H1 (cell line): ENCODE measurements around the gene IFI30. TPM values are rescaled to one million over a fixed set of nuclear protein-coding genes. Genes with fewer than 3 reads are reported as not detected.

Experiments
- E2F6 ChIP-seq: IDR thresholded peaks from 2 replicates; pipeline ENCODE4 v1.6.1; 2012; ENCODE audit warnings: inconsistent platforms
- JUND ChIP-seq: IDR thresholded peaks from 2 replicates; pipeline ENCODE4 v1.6.1; 2011; ENCODE audit warnings: mild to moderate bottlenecking, improper control_type of control experiment, low read length
- RXRA ChIP-seq: IDR thresholded peaks from 2 replicates; pipeline ENCODE4 v1.6.1; 2011; ENCODE audit warnings: low read depth, mild to moderate bottlenecking, low read length, moderate library complexity; ENCODE audit not compliant: insufficient read depth
- TCF12 ChIP-seq: IDR thresholded peaks from 2 replicates; pipeline ENCODE4 v1.6.1; 2011; ENCODE audit warnings: low read depth, mild to moderate bottlenecking, low read length
- polyA plus RNA-seq, 7 experiments: library from polyadenylated mRNA; depleted of rRNA in 3 of 7; stranded (reverse) in 5 of 7; unstranded in 2 of 7; fragments of >200 nt in 5 of 7; fragments of 200-250 nt in 2 of 7; gene quantifications; 1 replicate in 5 of 7; 2 replicates in 1 of 7; 4 replicates in 1 of 7; pipeline versions ENCODE4 v1.2.1 to v1.2.3, GENCODE V29; 2011 to 2013; ENCODE audit warnings: missing spikeins in 2 of 7, mixed read lengths in 2 of 7
- total RNA-seq: library from RNA; stranded (reverse); fragmentation: NEBNext Ultra II Directional; extraction: Animal tissue kit (Norgen Biotek cat#: 25700); gene quantifications from 2 replicates; pipeline ENCODE4 v1.2.1, GENCODE V29; 2021

IFI30 gene
- total and polyA plus RNA-seq, 2 of the 8 experiments (the other 6 are each of a cell fraction or from before 2014, with no cell fraction given) = 28.9 to 62.4 TPM

DNA sequence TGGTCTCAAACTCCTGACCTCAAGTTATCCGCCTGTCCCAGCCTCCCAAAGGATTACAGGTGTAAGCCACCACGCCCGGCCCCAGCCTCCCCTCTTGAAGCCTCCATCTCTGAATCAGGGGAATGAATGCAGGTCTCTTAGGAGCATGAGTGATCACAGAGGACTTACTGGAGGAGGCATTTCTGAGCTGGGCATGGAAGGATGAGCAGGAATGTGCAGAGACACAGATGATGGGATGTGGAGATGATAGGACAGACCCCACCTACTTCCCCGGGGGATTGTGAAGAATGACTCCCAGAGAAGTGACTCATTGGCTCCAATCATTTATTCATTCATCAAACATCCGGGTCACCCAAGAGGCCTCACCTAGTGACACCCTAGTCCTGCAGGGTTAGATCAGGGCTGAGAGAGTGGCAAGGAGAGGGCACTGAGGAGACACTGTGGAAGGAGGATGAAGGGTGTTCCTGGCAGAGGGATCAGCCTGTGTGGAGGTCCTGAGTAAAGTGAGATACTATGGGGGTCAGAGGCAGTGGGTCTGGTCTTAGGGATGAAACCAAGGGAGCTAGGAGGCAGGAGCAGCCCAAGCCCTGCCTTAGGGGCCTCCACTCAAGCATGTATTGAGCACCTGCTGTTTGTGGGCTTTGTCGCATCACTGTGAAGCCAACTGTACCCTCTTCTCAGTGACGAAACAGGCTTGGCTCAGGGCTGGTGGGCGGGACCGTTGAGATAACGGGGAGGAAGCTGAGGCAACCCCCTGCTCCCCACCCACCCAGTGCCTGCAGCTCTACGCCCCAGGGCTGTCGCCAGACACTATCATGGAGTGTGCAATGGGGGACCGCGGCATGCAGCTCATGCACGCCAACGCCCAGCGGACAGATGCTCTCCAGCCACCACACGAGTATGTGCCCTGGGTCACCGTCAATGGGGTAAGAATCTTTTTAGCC lies 3.0 kb downstream of the IFI30 start (continued):
- no peak for TF ChIP-seq E2F6
- no peak for TF ChIP-seq RXRA
- no peak for TF ChIP-seq JUND
- no peak for TF ChIP-seq TCF12
